ENCODE measurements around the gene COQ6.
"Not testable (repeated sequence)": the region's sequence is repeated elsewhere in the genome, so short reads cannot be mapped to it uniquely, and the experiment has no call there.

Gene COQ6

GRCh38 chr14:73988656-73989055 lies 38.6 kb downstream of the COQ6 start:
- not testable (repeated sequence) for DNase-seq

- no peak for DNase-seq
These were observed 41.0 kb downstream of the COQ6 start for GRCh38 chr14:73991092-73991491.

- not testable (repeated sequence) for DNase-seq
These were observed 44.8 kb downstream of the COQ6 start for GRCh38 chr14:73994926-73995325.

- DNase-seq = no peak
These were observed 45.9 kb downstream of the COQ6 start for GRCh38 chr14:73995977-73996378.

GRCh38 chr14:73996731-73997107 lies 46.6 kb downstream of the COQ6 start:
- DNase-seq = no peak

GRCh38 chr14:73997108-73997943 lies 47.2 kb downstream of the COQ6 start:
- DNase-seq = no peak

- DNase-seq = no peak
These were observed 47.9 kb downstream of the COQ6 start for GRCh38 chr14:73997944-73998447.

GRCh38 chr14:73998726-73999125 lies 48.6 kb downstream of the COQ6 start:
- DNase-seq = no peak

- not testable (repeated sequence) for DNase-seq
These were observed 55.6 kb downstream of the COQ6 start for GRCh38 chr14:74005664-74006063.

- DNase-seq = no peak
These were observed 58.9 kb downstream of the COQ6 start for GRCh38 chr14:74008843-74009499.

Measured in stimulated activated CD4-positive, alpha-beta T cell treated with anti-CD3 and anti-CD28 coated beads, Interleukin-4, amount 100 ng/mL, for 24 hours (primary cell).